ENCODE data around the gene SEMA4G.

SEMA4G gene

GRCh38 chr10:100982916-100983830 lies 13.9 kb downstream of the SEMA4G start:
- no peak for TF ChIP-seq USF1 (IDR thresholded peaks at IDR 0.05)
- no peak for TF ChIP-seq TEAD4 (IDR thresholded peaks at IDR 0.05)
- TF ChIP-seq CEBPB (IDR thresholded peaks at IDR 0.05): no peak
- no peak for TF ChIP-seq MAX (IDR thresholded peaks at IDR 0.05)
- no peak for TF ChIP-seq REST (IDR thresholded peaks at IDR 0.05; ENCODE audit: low read depth)
- TF ChIP-seq FOXM1 (IDR thresholded peaks at IDR 0.05; ENCODE audit: borderline replicate concordance, low read depth): no peak
- TF ChIP-seq ZBTB7A (IDR thresholded peaks at IDR 0.05; ENCODE audit: low read depth): no peak
- TF ChIP-seq TCF12 (IDR thresholded peaks at IDR 0.05; ENCODE audit: low read depth): no peak

GRCh38 chr10:100983868-100984671 lies 14.8 kb downstream of the SEMA4G start:
- no peak for TF ChIP-seq USF1 (IDR thresholded peaks at IDR 0.05)
- no peak for TF ChIP-seq NFIC (IDR thresholded peaks at IDR 0.05)
- TF ChIP-seq TEAD4 (IDR thresholded peaks at IDR 0.05): no peak
- TF ChIP-seq YY1 (IDR thresholded peaks at IDR 0.05; ENCODE audit: low read depth): no peak
- TF ChIP-seq FOXM1 (IDR thresholded peaks at IDR 0.05; ENCODE audit: borderline replicate concordance, low read depth): no peak
- TF ChIP-seq ZBTB7A (IDR thresholded peaks at IDR 0.05; ENCODE audit: low read depth): no peak
- TF ChIP-seq CEBPB (IDR thresholded peaks at IDR 0.05): no peak
- TF ChIP-seq EP300 (IDR thresholded peaks at IDR 0.05; ENCODE audit: borderline replicate concordance): no peak
- TF ChIP-seq EGR1 (IDR thresholded peaks at IDR 0.05): no peak
- no peak for TF ChIP-seq REST (IDR thresholded peaks at IDR 0.05; ENCODE audit: low read depth)
- TF ChIP-seq TAF1 (IDR thresholded peaks at IDR 0.05; ENCODE audit: low read depth): no peak
- no peak for TF ChIP-seq RAD21 (IDR thresholded peaks at IDR 0.05; ENCODE audit: low read depth)

GRCh38 chr10:100984672-100985177 lies 15.4 kb downstream of the SEMA4G start:
- no peak for TF ChIP-seq TCF12 (IDR thresholded peaks at IDR 0.05; ENCODE audit: low read depth)
- TF ChIP-seq EP300 (IDR thresholded peaks at IDR 0.05; ENCODE audit: borderline replicate concordance): no peak

GRCh38 chr10:100985336-100985735 lies 16.0 kb downstream of the SEMA4G start:
- TF ChIP-seq TAF1 (IDR thresholded peaks at IDR 0.05; ENCODE audit: low read depth) (no peak), EGR1 (IDR thresholded peaks at IDR 0.05) (no peak), MAX (IDR thresholded peaks at IDR 0.05) (no peak), TEAD4 (IDR thresholded peaks at IDR 0.05) (no peak), ZBTB7A (IDR thresholded peaks at IDR 0.05; ENCODE audit: low read depth) (no peak), YY1 (IDR thresholded peaks at IDR 0.05; ENCODE audit: low read depth) (no peak), EP300 (IDR thresholded peaks at IDR 0.05; ENCODE audit: borderline replicate concordance) (no peak), RAD21 (IDR thresholded peaks at IDR 0.05; ENCODE audit: low read depth) (no peak), TCF12 (IDR thresholded peaks at IDR 0.05; ENCODE audit: low read depth) (no peak), NFIC (IDR thresholded peaks at IDR 0.05) (no peak), REST (IDR thresholded peaks at IDR 0.05; ENCODE audit: low read depth) (no peak), CREB1 (IDR thresholded peaks at IDR 0.05; ENCODE audit: low read depth) (no peak), USF1 (IDR thresholded peaks at IDR 0.05) (no peak), FOXM1 (IDR thresholded peaks at IDR 0.05; ENCODE audit: borderline replicate concordance, low read depth) (no peak), CEBPB (IDR thresholded peaks at IDR 0.05) (no peak)
